Thoracic aorta (tissue), 2 donors: ENCODE data around the gene SOX5. TPM values are rescaled to one million over a fixed set of nuclear protein-coding genes. Genes with fewer than 3 reads are reported as not detected.

ENCODE experiments used
- ATAC-seq: fragments of 150-250 bp; one replicate; pipeline ENCODE4 v1.8.0; 2017; ENCODE audit warnings: low read depth; ENCODE audit not compliant: insufficient number of reproducible peaks, low FRiP score
- DNase-seq: peaks from one replicate; pipeline ENCODE4 v3.0.0-alpha.2; 2020; ENCODE audit warnings: low spot score
- H3K27ac ChIP-seq, 2 donors: fragments of 200-600 bp; sonication (generic); 1 replicate in 1 of 2; 2 replicates in 1 of 2; pipeline ENCODE4 v1.5.1; 2016; ENCODE audit warnings: mild to moderate bottlenecking in 2 of 2, moderate library complexity in 2 of 2
- H3K27me3 ChIP-seq: fragments of 200-600 bp; sonication (generic); replicated peaks from 2 replicates; pipeline ENCODE4 v1.6.0; 2016; ENCODE audit warnings: mild to moderate bottlenecking; ENCODE audit not compliant: insufficient read depth
- H3K36me3 ChIP-seq: fragments of 200-600 bp; sonication (generic); one replicate; pipeline ENCODE4 v1.5.1; 2016
- H3K4me1 ChIP-seq, 2 donors: fragments of 200-600 bp; sonication (generic); 1 replicate in 1 of 2; 2 replicates in 1 of 2; pipeline versions ENCODE4 v1.5.1 to v1.6.0; 2016; ENCODE audit warnings: low read depth in 2 of 2, mild to moderate bottlenecking in 1 of 2; ENCODE audit not compliant: control insufficient read depth in 1 of 2
- H3K4me3 ChIP-seq: fragments of 200-600 bp; sonication (generic); 2 replicates; pipeline ENCODE4 v1.5.1; 2016; ENCODE audit warnings: mild to moderate bottlenecking
- H3K9me3 ChIP-seq: fragments of 200-600 bp; sonication (generic); 2 replicates; pipeline ENCODE4 v1.5.1; 2016
- total RNA-seq, 2 donors: library from RNA; depleted of rRNA; stranded (reverse); fragments of >200 nt; gene quantifications; one replicate each; pipeline versions ENCODE4 v1.1.0 to v1.2.3, GENCODE V29; 2016
- TF ChIP-seq, protein P1 (sequence below): fragments of 200-600 bp; sonication (generic); IDR thresholded peaks from one replicate; pipeline ENCODE4 v1.5.1; 2019; ENCODE audit warnings: antibody characterized with exemption

SOX5 gene
- total RNA-seq, 2 donors from 2014 or later = 36.8 to 37.0 TPM

DNA sequence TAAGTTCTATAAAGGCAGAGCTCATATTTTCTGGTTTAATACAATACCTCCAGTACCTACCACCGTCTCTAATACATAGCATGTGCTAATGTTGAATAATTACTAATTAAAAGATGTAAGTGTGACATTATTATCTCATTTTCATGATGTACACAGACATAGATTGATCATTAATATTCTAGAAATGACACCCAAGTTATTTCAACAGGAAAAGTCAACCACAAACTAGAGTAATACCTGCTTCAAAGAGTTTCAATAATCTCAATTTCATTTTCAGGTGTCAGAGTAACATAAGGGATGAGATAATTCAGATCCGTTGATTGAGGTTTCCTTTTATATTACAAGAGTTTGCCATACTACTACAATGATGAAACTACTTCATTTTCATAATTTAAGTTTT lies 388.9 kb downstream of the SOX5 start:
- Histone ChIP-seq H3K27ac (no peak overlapping the region), H3K9me3 (no peaks in the 10 kb centered on the region), H3K4me3 (no peak overlapping the region), H3K36me3 (no peaks in the 10 kb centered on the region), H3K27me3 (no peaks in the 10 kb centered on the region), H3K4me1 (peaks cover 9 to 24% of the 10 kb centered on the region in 2 donors)
- ATAC-seq (no peak), DNase-seq (no peak)
- TF ChIP-seq, protein P1, sequence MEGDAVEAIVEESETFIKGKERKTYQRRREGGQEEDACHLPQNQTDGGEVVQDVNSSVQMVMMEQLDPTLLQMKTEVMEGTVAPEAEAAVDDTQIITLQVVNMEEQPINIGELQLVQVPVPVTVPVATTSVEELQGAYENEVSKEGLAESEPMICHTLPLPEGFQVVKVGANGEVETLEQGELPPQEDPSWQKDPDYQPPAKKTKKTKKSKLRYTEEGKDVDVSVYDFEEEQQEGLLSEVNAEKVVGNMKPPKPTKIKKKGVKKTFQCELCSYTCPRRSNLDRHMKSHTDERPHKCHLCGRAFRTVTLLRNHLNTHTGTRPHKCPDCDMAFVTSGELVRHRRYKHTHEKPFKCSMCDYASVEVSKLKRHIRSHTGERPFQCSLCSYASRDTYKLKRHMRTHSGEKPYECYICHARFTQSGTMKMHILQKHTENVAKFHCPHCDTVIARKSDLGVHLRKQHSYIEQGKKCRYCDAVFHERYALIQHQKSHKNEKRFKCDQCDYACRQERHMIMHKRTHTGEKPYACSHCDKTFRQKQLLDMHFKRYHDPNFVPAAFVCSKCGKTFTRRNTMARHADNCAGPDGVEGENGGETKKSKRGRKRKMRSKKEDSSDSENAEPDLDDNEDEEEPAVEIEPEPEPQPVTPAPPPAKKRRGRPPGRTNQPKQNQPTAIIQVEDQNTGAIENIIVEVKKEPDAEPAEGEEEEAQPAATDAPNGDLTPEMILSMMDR = no peak

DNA sequence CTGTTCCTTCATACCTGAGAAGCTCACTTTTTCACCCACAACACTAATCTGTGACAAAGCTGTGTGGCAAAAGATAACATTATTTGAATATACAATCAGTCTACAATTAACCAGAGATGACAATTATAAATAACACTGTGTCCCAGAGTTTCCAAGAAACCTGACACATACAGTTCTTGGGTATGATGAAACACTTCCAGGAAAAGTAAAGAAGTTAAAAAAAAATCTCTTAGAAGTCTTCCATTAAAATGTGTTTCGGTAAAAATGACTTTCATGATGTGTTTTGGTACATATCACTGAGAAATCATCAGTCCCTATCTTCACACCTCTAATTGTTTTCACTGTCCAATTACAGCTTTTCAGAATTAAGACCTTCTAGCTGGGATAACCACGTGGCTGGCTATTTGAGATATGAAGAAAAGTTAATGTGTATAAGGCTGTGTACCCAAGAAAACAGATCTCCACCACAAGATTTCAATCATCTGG lies 390.2 kb downstream of the SOX5 start:
- Histone ChIP-seq H3K4me1 (peaks cover 4 to 16% of the 10 kb centered on the region in 2 donors), H3K27ac (no peak overlapping the region), H3K9me3 (no peaks in the 10 kb centered on the region), H3K36me3 (no peaks in the 10 kb centered on the region), H3K4me3 (no peak overlapping the region), H3K27me3 (no peaks in the 10 kb centered on the region)
- ATAC-seq (no peak), DNase-seq (no peak)
- TF ChIP-seq, protein P1 = no peak

DNA sequence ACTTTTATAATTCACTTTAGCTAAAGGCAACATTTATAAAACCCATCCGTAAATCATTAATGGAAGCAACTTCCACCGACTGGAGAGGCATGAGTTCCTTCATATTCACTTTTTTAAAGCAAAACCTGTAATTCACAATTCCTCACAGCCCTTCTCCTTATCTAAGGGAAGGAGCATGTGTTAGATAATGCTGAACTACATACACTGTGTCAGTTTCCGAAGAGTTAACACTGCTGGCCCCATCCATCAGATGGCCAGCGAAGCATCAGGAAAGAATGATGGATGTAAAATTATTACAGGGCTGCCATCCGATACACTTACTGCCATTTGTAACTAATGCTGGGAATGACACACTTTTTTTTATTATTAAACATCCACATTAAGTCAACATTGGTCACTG lies 392.8 kb downstream of the SOX5 start:
- Histone ChIP-seq H3K4me1 (peaks cover 0 to 10% of the 10 kb centered on the region in 2 donors), H3K27ac (no peak overlapping the region), H3K27me3 (no peaks in the 10 kb centered on the region), H3K9me3 (no peaks in the 10 kb centered on the region), H3K4me3 (no peak overlapping the region), H3K36me3 (no peaks in the 10 kb centered on the region)
- DNase-seq (no peak), ATAC-seq (no peak)
- TF ChIP-seq, protein P1 = no peak

DNA sequence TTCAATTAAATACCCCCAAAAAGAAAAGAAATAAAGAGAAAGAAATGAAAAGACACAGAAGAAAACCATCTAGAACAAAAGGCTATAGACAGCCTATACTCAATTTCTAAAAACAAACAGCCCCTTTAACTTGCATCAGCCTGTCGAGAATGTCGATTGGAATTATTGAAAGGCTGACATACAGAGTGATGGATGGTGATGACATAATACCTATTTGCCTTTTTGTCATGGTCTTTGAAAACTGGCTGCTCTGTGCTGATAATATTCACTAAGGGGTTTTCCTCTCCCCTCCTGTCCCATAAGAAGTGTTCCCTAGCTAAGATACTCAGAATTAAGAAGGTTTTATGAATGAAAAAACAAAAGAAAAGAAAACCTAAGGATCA lies 393.7 kb downstream of the SOX5 start:
- H3K4me1 ChIP-seq = peaks cover 0 to 10% of the 10 kb centered on the region in 2 donors
- H3K27me3 ChIP-seq = no peaks in the 10 kb centered on the region
- H3K9me3 ChIP-seq = no peaks in the 10 kb centered on the region
- no peaks in the 10 kb centered on the region for H3K36me3 ChIP-seq
- no peak overlapping the region for H3K27ac ChIP-seq
- no peak for DNase-seq
- ATAC-seq = no peak
- TF ChIP-seq, protein P1 = no peak
- H3K4me3 ChIP-seq = no peak overlapping the region

DNA sequence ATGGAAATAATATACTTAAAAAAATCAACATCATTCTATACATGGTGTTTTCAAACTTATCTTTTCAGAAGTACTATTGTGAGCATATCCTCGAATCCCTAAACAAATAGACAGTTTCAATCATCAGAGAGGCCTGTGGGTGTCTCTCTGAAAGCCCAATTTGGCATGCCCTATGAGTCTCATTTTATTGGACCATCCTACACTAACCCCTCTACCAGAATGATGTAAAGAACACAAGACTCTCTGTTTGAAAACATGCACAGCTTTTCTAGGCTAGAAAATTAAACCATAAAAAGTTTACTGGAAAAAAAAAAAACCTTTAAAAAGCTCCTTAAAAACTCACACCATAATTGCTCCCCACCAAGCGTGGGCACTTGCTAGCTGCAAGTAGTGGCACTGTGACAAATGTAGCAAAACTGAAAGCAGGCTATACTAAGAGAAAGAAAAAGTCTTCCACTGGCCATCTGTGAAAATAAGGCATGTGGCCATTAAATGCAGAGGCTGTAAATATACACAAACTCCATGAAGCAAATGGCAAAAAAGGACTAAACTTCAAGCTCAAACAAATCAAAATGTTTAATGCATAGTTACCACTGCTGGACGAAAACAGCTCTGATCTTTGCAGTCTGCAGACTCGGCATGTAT lies 394.2 kb downstream of the SOX5 start:
- Histone ChIP-seq H3K4me3 (no peak overlapping the region), H3K27me3 (no peaks in the 10 kb centered on the region), H3K4me1 (peaks cover 0 to 10% of the 10 kb centered on the region in 2 donors), H3K9me3 (no peaks in the 10 kb centered on the region), H3K36me3 (no peaks in the 10 kb centered on the region), H3K27ac (no peak overlapping the region)
- no peak for ATAC-seq
- TF ChIP-seq, protein P1 = no peak
- no peak for DNase-seq
